HepG2 (cell line): ENCODE measurements around the gene CD4. TPM values are rescaled to one million over a fixed set of nuclear protein-coding genes. Genes with fewer than 3 reads are reported as not detected.

Experiments used
- AHDC1 ChIP-seq: sonication (generic); formaldehyde crosslinking; IDR thresholded peaks from 2 replicates; pipeline ENCODE4 v1.5.1; 2020; ENCODE audit warnings: mild to moderate bottlenecking, missing genetic modification reagents, borderline replicate concordance
- BCL3 ChIP-seq: sonication (generic); formaldehyde crosslinking; IDR thresholded peaks from 2 replicates; pipeline ENCODE4 v1.5.1; 2020; ENCODE audit warnings: mild to moderate bottlenecking, missing genetic modification reagents, moderate library complexity
- FOSL2 ChIP-seq: sonication (generic); formaldehyde crosslinking; IDR thresholded peaks from 2 replicates; pipeline ENCODE4 v1.4.0; 2020; ENCODE audit warnings: missing genetic modification reagents
- KLF15 ChIP-seq: sonication (generic); formaldehyde crosslinking; IDR thresholded peaks from 2 replicates; pipeline ENCODE4 v1.8.1; 2023; ENCODE audit warnings: borderline replicate concordance, mild to moderate bottlenecking, inconsistent platforms, missing genetic modification reagents, mixed read lengths
- MXD3 ChIP-seq: IDR thresholded peaks from 2 replicates; pipeline ENCODE4 v1.6.1; 2016; ENCODE audit warnings: mild to moderate bottlenecking, missing biosample characterization, missing genetic modification reagents
- NFIC ChIP-seq: IDR thresholded peaks from 2 replicates; pipeline ENCODE4 v1.6.1; 2012; ENCODE audit warnings: mild to moderate bottlenecking, low read length, inconsistent platforms
- NR2C2 ChIP-seq: sonication (generic); formaldehyde crosslinking; IDR thresholded peaks from 2 replicates; pipeline ENCODE4 v1.4.0; 2020; ENCODE audit warnings: missing genetic modification reagents, mild to moderate bottlenecking, moderate library complexity, borderline replicate concordance
- PLSCR1 ChIP-seq: sonication (generic); formaldehyde crosslinking; IDR thresholded peaks from 2 replicates; pipeline ENCODE4 v1.5.0; 2020; ENCODE audit warnings: missing genetic modification reagents, mild to moderate bottlenecking, borderline replicate concordance
- POLR2AphosphoS5 ChIP-seq: IDR thresholded peaks from 2 replicates; pipeline ENCODE4 v1.6.1; 2012; ENCODE audit warnings: low read depth, low read length
- SP140L ChIP-seq: sonication (generic); formaldehyde crosslinking; IDR thresholded peaks from 2 replicates; pipeline ENCODE4 v1.4.0; 2020; ENCODE audit warnings: missing genetic modification reagents, borderline replicate concordance
- SP5 ChIP-seq: IDR thresholded peaks from 2 replicates; pipeline ENCODE4 v1.6.1; 2016; ENCODE audit warnings: low read depth, borderline replicate concordance
- TBP ChIP-seq: sonication (generic); formaldehyde crosslinking; IDR thresholded peaks from 2 replicates; pipeline ENCODE4 v1.5.0; 2020; ENCODE audit warnings: missing genetic modification reagents
- ZFP82 ChIP-seq: sonication (generic); formaldehyde crosslinking; IDR thresholded peaks from 2 replicates; pipeline ENCODE4 v1.5.1; 2020; ENCODE audit warnings: mild to moderate bottlenecking, missing genetic modification reagents, borderline replicate concordance
- ZNF232 ChIP-seq: sonication (generic); formaldehyde crosslinking; IDR thresholded peaks from 2 replicates; pipeline ENCODE4 v1.4.0; 2020; ENCODE audit warnings: missing genetic modification reagents, borderline replicate concordance
- ZNF282 ChIP-seq: fragments of 450-650 bp; IDR thresholded peaks from 2 replicates; pipeline ENCODE4 v1.6.1; 2018; ENCODE audit not compliant: partially characterized antibody
- ZNF414 ChIP-seq: sonication (generic); formaldehyde crosslinking; IDR thresholded peaks from 2 replicates; pipeline ENCODE4 v1.5.0; 2020; ENCODE audit warnings: missing genetic modification reagents
- ZNF501 ChIP-seq: sonication (generic); formaldehyde crosslinking; IDR thresholded peaks from 2 replicates; pipeline ENCODE4 v1.5.1; 2020; ENCODE audit warnings: mild to moderate bottlenecking, moderate library complexity, missing genetic modification reagents
- ZNF879 ChIP-seq: sonication (generic); formaldehyde crosslinking; IDR thresholded peaks from 2 replicates; pipeline ENCODE4 v1.8.1; 2023; ENCODE audit warnings: missing genetic modification reagents
- polyA plus RNA-seq, 8 experiments: library from polyadenylated mRNA; depleted of rRNA in 3 of 8; stranded (reverse) in 7 of 8; unstranded in 1 of 8; fragments of >200 nt; fragmentation: Illumina TruSeq in 4 of 8; extraction: Trizol in 4 of 8; gene quantifications; 2 replicates each; pipeline versions ENCODE4 v1.2.1 to v1.2.3, GENCODE V29; 2011 to 2016; ENCODE audit warnings: low read depth in 4 of 8, missing spikeins in 1 of 8, mixed read lengths in 1 of 8; ENCODE audit not compliant: insufficient read depth in 1 of 8
- total RNA-seq, 5 experiments: library from RNA; depleted of rRNA; stranded (reverse); fragments of >200 nt; fragmentation: Illumina TruSeq; extraction: Trizol; gene quantifications; 2 replicates each; pipeline ENCODE4 v1.2.3, GENCODE V29; 2016; ENCODE audit warnings: low read depth in 1 of 5

Gene CD4
- total and polyA plus RNA-seq, 2 of the 13 experiments (the other 11 are each of a cell fraction or from before 2014, with no cell fraction given) = 0.07 to 0.95 TPM

DNA sequence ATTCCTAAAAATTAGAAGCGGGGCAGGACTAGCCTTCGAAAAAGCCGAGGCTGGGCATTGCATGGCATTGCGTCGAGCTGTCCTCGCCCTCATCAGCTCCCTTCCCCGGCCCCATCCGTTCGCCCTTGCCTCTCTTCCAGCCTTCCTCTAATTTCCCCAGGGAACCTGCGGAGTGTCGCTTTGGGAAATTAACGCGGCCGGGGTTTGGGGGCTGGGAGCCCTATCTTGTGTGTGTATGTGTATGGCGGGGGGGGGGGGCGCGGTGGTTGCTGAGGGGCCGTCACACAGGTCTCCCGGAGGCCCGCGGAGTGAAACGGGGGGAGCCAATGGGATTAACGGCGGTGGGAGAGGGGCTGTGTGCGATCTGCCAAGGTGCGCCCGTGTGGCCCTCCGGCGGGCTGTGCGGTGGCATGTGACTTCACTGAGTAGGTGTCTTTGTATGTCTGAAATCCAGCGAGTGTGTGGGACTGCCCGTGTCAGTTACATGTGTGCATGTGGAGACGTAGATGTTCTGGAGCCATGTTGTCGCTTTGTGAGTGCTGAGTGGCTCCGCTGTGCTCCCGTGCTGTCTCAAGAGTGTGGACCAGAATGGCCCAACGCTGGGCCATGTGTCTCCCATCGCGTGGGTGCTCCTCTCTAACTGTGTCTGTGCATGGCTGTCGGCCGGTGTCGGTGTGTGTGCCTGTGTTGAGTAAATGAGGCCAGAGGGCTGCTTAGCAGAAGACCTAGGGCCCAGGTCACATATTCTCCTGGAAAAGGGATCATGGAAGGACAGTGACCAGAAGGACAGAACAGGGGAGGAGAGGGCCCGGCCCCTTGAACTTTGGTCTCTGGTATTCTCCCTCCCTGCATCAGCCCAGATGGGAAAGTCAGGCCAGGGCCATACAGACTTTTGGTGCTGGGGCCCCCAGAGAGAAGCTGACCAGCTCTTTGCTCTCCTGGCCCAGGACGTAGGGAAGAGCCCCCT is 21.7 kb upstream of the CD4 start (continued):
- TF ChIP-seq AHDC1 (CRISPR knock-in tag) = no peak
- TF ChIP-seq TBP (CRISPR knock-in tag) = no peak
- no peak; the same call in 1 of the 2 replicates for TF ChIP-seq NR2C2
- no peak for TF ChIP-seq KLF15 (CRISPR knock-in tag)
- TF ChIP-seq ZNF282 = no peak
- TF ChIP-seq ZNF501 (CRISPR knock-in tag) = no peak; the same call in 1 of the 2 replicates
- peak; percentile 78; the same call in 1 of the 2 replicates for TF ChIP-seq ZNF414 (CRISPR knock-in tag)
- TF ChIP-seq ZFP82 (CRISPR knock-in tag) = no peak
- no peak for TF ChIP-seq ZNF232 (CRISPR knock-in tag)
- peak; percentile 80 for TF ChIP-seq POLR2AphosphoS5
- no peak for TF ChIP-seq SP140L (CRISPR knock-in tag)
- no peak for TF ChIP-seq PLSCR1 (CRISPR knock-in tag)
- peak; percentile 6; the same call in 1 of the 2 replicates for TF ChIP-seq FOSL2 (CRISPR knock-in tag)
- TF ChIP-seq BCL3 (CRISPR knock-in tag) = no peak
- TF ChIP-seq NFIC = no peak
- TF ChIP-seq ZNF879 = no peak
- TF ChIP-seq SP5 (CRISPR knock-in tag) = peak; percentile 72
- TF ChIP-seq MXD3 (CRISPR knock-in tag) = no peak
